Stimulated activated CD4-positive, alpha-beta T cell treated with anti-CD3 and anti-CD28 coated beads, Interleukin-1b, Interleukin-23, amount 100 ng/mL, for 24 hours (primary cell): ENCODE data around the gene SP6.

Experiments
- DNase-seq, 4 experiments: peaks; one replicate each; pipeline ENCODE4 v3.0.0-alpha.2; 2020; ENCODE audit warnings: low read depth in 4 of 4, low spot score in 1 of 4

Gene SP6

GRCh38 chr17:47812146-47812920, 38.6 kb downstream of the SP6 start:
- no peak for DNase-seq

GRCh38 chr17:47811709-47812108, 39.3 kb downstream of the SP6 start:
- DNase-seq: no peak

- no peak for DNase-seq
Measured at GRCh38 chr17:47810901-47811635, 39.9 kb downstream of the SP6 start.

- DNase-seq: no peak
Measured at GRCh38 chr17:47810200-47810821, 40.7 kb downstream of the SP6 start.

- DNase-seq: no peak
Measured at GRCh38 chr17:47808830-47809480, 42.0 kb downstream of the SP6 start.

GRCh38 chr17:47808036-47808829, 42.7 kb downstream of the SP6 start:
- no peak for DNase-seq

GRCh38 chr17:47807421-47807820, 43.5 kb downstream of the SP6 start:
- DNase-seq: no peak

- DNase-seq: no peak
Measured at GRCh38 chr17:47806913-47807255, 44.1 kb downstream of the SP6 start.

GRCh38 chr17:47806026-47806912, 44.7 kb downstream of the SP6 start:
- DNase-seq: no peak

- DNase-seq: no peak
Measured at GRCh38 chr17:47804461-47804860, 46.5 kb downstream of the SP6 start.

GRCh38 chr17:47803751-47804150, 47.2 kb downstream of the SP6 start:
- DNase-seq: no peak

GRCh38 chr17:47803201-47803600, 47.8 kb downstream of the SP6 start:
- DNase-seq: no peak

GRCh38 chr17:47802341-47803022, 48.5 kb downstream of the SP6 start:
- peak in 3 of 4 experiments; percentile 24 to 48 (median 45) for DNase-seq

GRCh38 chr17:47801906-47802305, 49.1 kb downstream of the SP6 start:
- no peak for DNase-seq

- no peak for DNase-seq
Measured at GRCh38 chr17:47801176-47801765, 49.7 kb downstream of the SP6 start.

- no peak for DNase-seq
Measured at GRCh38 chr17:47800686-47801085, 50.3 kb downstream of the SP6 start.

- no peak for DNase-seq
Measured at GRCh38 chr17:47797797-47798196, 53.2 kb downstream of the SP6 start.
